ENCODE measurements around the gene ELL. TPM values are rescaled to one million over a fixed set of nuclear protein-coding genes. Genes with fewer than 3 reads are reported as not detected.

The ELL gene
- total RNA-seq, 1 experiment from 2014 or later, result 17.0 TPM

DNA sequence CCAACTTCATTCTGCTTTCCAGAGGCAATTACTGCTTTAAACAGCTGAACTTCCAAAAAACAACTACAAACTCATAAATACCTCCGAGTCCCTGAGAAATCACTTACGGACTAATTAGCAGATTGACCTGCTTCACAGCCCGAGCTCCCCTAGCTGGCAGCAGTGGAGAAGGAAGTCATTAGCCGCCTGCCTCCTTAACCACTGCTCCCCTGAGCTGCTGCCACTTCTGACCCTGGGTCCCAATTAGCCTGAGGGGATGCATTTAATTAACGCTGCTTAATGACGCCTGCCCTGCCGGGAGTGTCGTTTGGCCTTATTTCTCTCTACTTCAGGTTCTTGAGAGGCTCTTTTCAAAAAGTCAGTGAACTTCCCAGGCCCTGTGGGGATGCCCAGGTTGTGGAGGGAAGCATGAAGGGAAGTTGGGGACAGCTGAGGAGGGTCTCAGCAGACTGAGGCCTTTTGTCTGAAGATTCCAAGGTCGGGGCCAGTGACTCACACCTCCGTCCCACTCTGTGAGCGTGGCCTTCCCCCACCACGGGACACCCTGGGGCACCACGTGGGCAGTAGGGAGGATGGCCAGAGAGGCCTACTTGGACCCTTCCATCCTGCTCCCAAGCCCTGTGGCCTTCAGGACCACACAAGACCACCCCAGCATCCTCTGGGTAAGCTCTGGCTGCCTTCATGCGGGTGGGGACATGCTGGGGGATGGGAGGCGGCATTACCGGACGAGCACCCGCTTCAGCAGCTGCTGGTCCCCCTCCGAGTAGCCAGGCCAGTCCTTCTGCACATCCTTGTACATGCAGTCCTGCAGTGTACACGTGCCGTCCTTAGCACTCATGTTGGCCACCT, 64.2 kb downstream of the ELL start:
- Histone ChIP-seq H2BK12ac (ENCODE audit: insufficient read length, low read depth, low read length) (no peak overlapping the region), H4K5ac (ENCODE audit: insufficient read length, low read depth, low read length) (no peak overlapping the region), H3K14ac (ENCODE audit: insufficient read depth, low read length) (no peak overlapping the region), H3K4me1 (ENCODE audit: insufficient read depth, low read length) (no peaks in the 10 kb centered on the region), H2BK5ac (ENCODE audit: insufficient read length, low read length) (no peak overlapping the region), H3K4me2 (ENCODE audit: insufficient read depth, insufficient read length, low read length) (no peak overlapping the region), H3K27ac (ENCODE audit: insufficient read length, low read depth, low read length) (no peak overlapping the region), H3K23ac (ENCODE audit: insufficient read length, low read depth, low read length) (no peak overlapping the region), H2BK15ac (ENCODE audit: low read depth, low read length) (no peak overlapping the region), H3K9me3 (ENCODE audit: control insufficient read depth, low read depth, low read length) (no peaks in the 10 kb centered on the region), H2BK20ac (ENCODE audit: low read depth, low read length, poor library complexity, severe bottlenecking) (no peak overlapping the region), H4K20me1 (ENCODE audit: control insufficient read depth, insufficient read depth, insufficient read length) (no peaks in the 10 kb centered on the region), H3K79me2 (ENCODE audit: insufficient read depth, low read length) (no peaks in the 10 kb centered on the region), H2AFZ (ENCODE audit: low read length) (no peak overlapping the region), H4K91ac (ENCODE audit: insufficient read length, low read depth, low read length) (no peak overlapping the region), H3K56ac (ENCODE audit: insufficient read length, low read depth, low read length) (no peak overlapping the region), H4K8ac (replicated peaks; ENCODE audit: insufficient read length, low read depth, low read length) (no peak overlapping the region), H3K4ac (ENCODE audit: low read depth, low read length) (no peak overlapping the region), H2BK120ac (ENCODE audit: low read depth, low read length, poor library complexity, severe bottlenecking) (no peak overlapping the region), H3K27me3 (ENCODE audit: insufficient read depth, low read length) (no peaks in the 10 kb centered on the region), H3K9ac (ENCODE audit: extremely low read depth, insufficient read length, low read length) (no peak overlapping the region), H3K18ac (ENCODE audit: insufficient read length, low read depth, low read length) (no peak overlapping the region), H3T11ph (ENCODE audit: low read length) (no peak overlapping the region), H2AK5ac (ENCODE audit: insufficient read length, low read length) (no peak overlapping the region), H3K23me2 (ENCODE audit: insufficient read length, low read depth, low read length, poor library complexity, severe bottlenecking) (no peaks in the 10 kb centered on the region), H3K79me1 (ENCODE audit: insufficient read depth, low read depth, low read length, poor library complexity, severe bottlenecking) (no peaks in the 10 kb centered on the region)
- no peaks in the 10 kb centered on the region; the same call in 1 of the 2 replicates for H3K27me3 Mint-ChIP-seq (ENCODE audit: low read depth)
- no peak overlapping the region for H3K4me3 Mint-ChIP-seq
- peaks cover 2% of the 10 kb centered on the region in 2 experiments; a peak in 3 of 4 replicates for H3K4me1 Mint-ChIP-seq
- H3K36me3 Mint-ChIP-seq (ENCODE audit: insufficient read depth in 1 of 3, low read depth in 3 of 3), result peaks cover 6 to 44% (median 33%) of the 10 kb centered on the region in 3 experiments; a peak in 6 of 7 replicates
- no peak for DNase-seq
- no CpG with 5 or more reads among the region's 21 CpGs for WGBS (ENCODE audit: extremely low coverage, insufficient read length, low lambda C conversion rate)
- H3K27ac Mint-ChIP-seq, result peak overlapping the region in 1 of 3 experiments; percentile 40; a peak in 1 of 7 replicates
- TF ChIP-seq, protein P1, sequence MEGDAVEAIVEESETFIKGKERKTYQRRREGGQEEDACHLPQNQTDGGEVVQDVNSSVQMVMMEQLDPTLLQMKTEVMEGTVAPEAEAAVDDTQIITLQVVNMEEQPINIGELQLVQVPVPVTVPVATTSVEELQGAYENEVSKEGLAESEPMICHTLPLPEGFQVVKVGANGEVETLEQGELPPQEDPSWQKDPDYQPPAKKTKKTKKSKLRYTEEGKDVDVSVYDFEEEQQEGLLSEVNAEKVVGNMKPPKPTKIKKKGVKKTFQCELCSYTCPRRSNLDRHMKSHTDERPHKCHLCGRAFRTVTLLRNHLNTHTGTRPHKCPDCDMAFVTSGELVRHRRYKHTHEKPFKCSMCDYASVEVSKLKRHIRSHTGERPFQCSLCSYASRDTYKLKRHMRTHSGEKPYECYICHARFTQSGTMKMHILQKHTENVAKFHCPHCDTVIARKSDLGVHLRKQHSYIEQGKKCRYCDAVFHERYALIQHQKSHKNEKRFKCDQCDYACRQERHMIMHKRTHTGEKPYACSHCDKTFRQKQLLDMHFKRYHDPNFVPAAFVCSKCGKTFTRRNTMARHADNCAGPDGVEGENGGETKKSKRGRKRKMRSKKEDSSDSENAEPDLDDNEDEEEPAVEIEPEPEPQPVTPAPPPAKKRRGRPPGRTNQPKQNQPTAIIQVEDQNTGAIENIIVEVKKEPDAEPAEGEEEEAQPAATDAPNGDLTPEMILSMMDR (conservative IDR thresholded peaks at IDR 0.05), result no peak
- H3K9me3 Mint-ChIP-seq, result no peaks in the 10 kb centered on the region
